Adrenal gland (tissue), 12 donors: ENCODE measurements around the gene SMCO4. TPM values are rescaled to one million over a fixed set of nuclear protein-coding genes. Genes with fewer than 3 reads are reported as not detected.

ENCODE experiments used
- DNase-seq, 7 donors: peaks; one replicate each; pipeline ENCODE4 v3.0.0-alpha.2; 2019 to 2020
- H3K27ac ChIP-seq, 5 donors: fragments of 200-600 bp; sonication (generic) in 4 of 5; 1 replicate in 3 of 5; 2 replicates in 2 of 5; pipeline versions ENCODE4 v1.5.1 to v1.8.0; 2016 to 2020; ENCODE audit warnings: mild to moderate bottlenecking in 1 of 5
- H3K27me3 ChIP-seq: fragments of 200-600 bp; 2 replicates; pipeline ENCODE4 v1.8.0; 2021
- H3K36me3 ChIP-seq, 2 donors: fragments of 200-600 bp; replicated peaks in 1 of 2; 1 replicate in 1 of 2; 2 replicates in 1 of 2; pipeline versions ENCODE4 v1.5.1 to v1.8.0; 2018 to 2022
- H3K4me1 ChIP-seq, 2 donors: fragments of 200-600 bp; replicated peaks in 1 of 2; 1 replicate in 1 of 2; 2 replicates in 1 of 2; pipeline versions ENCODE4 v1.5.1 to v1.8.0; 2018 to 2021
- H3K4me3 ChIP-seq, 4 donors: fragments of 200-600 bp; sonication (generic) in 3 of 4; one replicate each; pipeline ENCODE4 v1.5.1; 2016 to 2018
- H3K9me3 ChIP-seq, 3 donors: fragments of 200-600 bp; sonication (generic) in 1 of 3; replicated peaks in 1 of 3; 1 replicate in 2 of 3; 2 replicates in 1 of 3; pipeline versions ENCODE4 v1.5.1 to v1.8.0; 2016 to 2021
- POLR2A ChIP-seq, 2 donors: fragments of 450-650 bp; IDR thresholded peaks; one replicate each; pipeline ENCODE4 v1.6.1; 2017; ENCODE audit warnings: antibody characterized with exemption in 2 of 2, mild to moderate bottlenecking in 2 of 2, moderate library complexity in 1 of 2
- WGBS, 4 donors: extraction: QIAGEN DNeasy Blood & Tissue Kit in 2 of 4; methylation state at CpG; one replicate each; pipeline versions ENCODE4 v1.1.5 to v1.1.7; 2013 to 2017; 5-methylcytosine and 5-hydroxymethylcytosine counted together
- intact Hi-C, 2 donors: fragments of 100-400 bp; cut with DNase I; formaldehyde crosslinking; loops; one replicate each; pipeline versions ENCODE4 v1.14.1 to v1.15.0; 2022 to 2023
- polyA plus RNA-seq, 3 donors: library from polyadenylated mRNA; stranded (reverse); fragments of 200-250 nt in 2 of 3; fragments of 350-450 nt in 1 of 3; fragmentation: Illumina TruSeq in 1 of 3; extraction: RNeasy Lipid Tissue Mini Kit (QIAGEN cat#74804) in 1 of 3; gene quantifications; one replicate each; pipeline ENCODE4 v1.2.3, GENCODE V29; 2013 to 2014
- total RNA-seq, 9 donors: library from RNA; depleted of rRNA in 4 of 9; stranded (reverse); fragments of >200 nt in 4 of 9; fragments of 120-200 nt in 1 of 9; fragmentation: NEBNext Ultra II Directional in 1 of 9; extraction: Animal tissue kit (Norgen Biotek cat#: 25700) in 1 of 9; gene quantifications; one replicate each; pipeline versions ENCODE4 v1.1.0 to v1.2.4, GENCODE V29; 2013 to 2023
- TF ChIP-seq, protein P1 (sequence below), 6 experiments: fragments of 450-650 bp in 4 of 6; fragments of 200-600 bp in 2 of 6; sonication (generic) in 1 of 6; IDR thresholded peaks; 1 replicate in 5 of 6; 2 replicates in 1 of 6; pipeline versions ENCODE4 v1.5.1 to v1.8.0; 2016 to 2021; ENCODE audit warnings: antibody characterized with exemption in 6 of 6, mild to moderate bottlenecking in 2 of 6, moderate library complexity in 1 of 6
- donor health status: healthy with polysubstance abuse.
- donor health status: Bipolar disorder and iron deficiency.
- donor health status: DM: yes; HTN: yes; CAD: no.
- donor health status: DM: no; HTN: no; CAD: no.
- donor health status: DM: no; HTN: no; CAD: no.
- donor health status: DM: yes; HTN: yes; CAD: no.

The SMCO4 gene
- total and polyA plus RNA-seq, 12 donors = 23.2 to 108 (median 73.2) TPM

DNA sequence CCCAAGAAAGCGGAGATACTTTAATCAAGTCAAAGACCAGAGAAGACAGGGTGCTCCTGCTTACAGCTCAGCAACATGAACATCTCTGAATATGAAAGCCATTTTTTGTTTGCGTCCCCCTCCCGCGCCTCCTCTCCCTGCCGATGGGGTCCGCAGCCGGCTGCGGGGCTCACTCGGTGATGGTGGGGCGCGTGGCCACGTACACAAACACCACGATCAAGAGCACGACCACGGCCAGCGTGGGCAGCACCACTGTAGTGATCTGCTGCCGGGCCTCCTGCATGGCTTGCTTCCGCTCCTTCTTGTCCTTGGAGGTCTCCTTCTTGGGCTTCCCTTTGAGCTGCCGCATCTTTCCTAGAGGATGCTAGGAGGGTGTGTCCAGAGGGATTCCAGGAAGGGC, 64.3 kb downstream of the SMCO4 start:
- DNase-seq = no peak
- TF ChIP-seq, protein P1, sequence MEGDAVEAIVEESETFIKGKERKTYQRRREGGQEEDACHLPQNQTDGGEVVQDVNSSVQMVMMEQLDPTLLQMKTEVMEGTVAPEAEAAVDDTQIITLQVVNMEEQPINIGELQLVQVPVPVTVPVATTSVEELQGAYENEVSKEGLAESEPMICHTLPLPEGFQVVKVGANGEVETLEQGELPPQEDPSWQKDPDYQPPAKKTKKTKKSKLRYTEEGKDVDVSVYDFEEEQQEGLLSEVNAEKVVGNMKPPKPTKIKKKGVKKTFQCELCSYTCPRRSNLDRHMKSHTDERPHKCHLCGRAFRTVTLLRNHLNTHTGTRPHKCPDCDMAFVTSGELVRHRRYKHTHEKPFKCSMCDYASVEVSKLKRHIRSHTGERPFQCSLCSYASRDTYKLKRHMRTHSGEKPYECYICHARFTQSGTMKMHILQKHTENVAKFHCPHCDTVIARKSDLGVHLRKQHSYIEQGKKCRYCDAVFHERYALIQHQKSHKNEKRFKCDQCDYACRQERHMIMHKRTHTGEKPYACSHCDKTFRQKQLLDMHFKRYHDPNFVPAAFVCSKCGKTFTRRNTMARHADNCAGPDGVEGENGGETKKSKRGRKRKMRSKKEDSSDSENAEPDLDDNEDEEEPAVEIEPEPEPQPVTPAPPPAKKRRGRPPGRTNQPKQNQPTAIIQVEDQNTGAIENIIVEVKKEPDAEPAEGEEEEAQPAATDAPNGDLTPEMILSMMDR (IDR thresholded peaks at IDR 0.05) = no peak
- TF ChIP-seq POLR2A (IDR thresholded peaks at IDR 0.05) = no peak

DNA sequence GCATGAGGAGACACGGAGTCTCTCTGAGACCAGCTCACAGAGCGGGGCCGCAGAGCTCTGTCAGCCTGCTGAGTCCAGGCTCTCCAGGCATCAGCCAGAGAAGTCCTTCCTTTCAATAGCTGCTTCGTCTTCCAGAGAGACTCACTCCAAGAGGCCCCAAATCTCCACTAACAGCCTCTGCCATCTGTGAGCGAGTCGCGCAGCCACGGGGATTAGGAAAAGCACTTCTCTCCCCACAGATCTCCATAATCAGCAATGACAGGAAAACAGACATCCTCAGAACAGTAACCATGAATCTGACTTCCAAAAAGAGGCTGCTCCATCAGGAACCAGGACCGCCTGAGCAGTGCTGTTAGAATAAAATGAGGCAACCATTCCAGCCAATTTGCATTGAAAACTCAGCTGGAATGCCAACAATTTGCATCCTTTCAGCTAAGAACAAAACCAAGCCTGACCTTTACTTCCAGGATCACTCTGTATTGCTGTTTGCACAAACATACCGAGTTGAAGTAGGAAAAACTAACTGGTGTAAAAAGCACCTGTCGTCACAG, 65.4 kb downstream of the SMCO4 start:
- WGBS, 4 donors = 89 to 93% (median 91%) methylated on average over 6 to 11 of the region's 11 CpGs
- Histone ChIP-seq H3K4me1 (no peaks in the 10 kb centered on the region), H3K9me3 (no peaks in the 10 kb centered on the region), H3K27ac (no peak overlapping the region), H3K36me3 (no peaks in the 10 kb centered on the region), H3K4me3 (no peak overlapping the region), H3K27me3 (no peaks in the 10 kb centered on the region)
- no peak for DNase-seq
- intact Hi-C loops = no loop called here
- TF ChIP-seq POLR2A (IDR thresholded peaks at IDR 0.05) = no peak

More for the DNA sequence above, 64.3 kb downstream of the SMCO4 start:
- H3K36me3 ChIP-seq = no peaks in the 10 kb centered on the region
- no peak overlapping the region for H3K27ac ChIP-seq
- 94 to 97% (median 95%) methylated on average over 3 to 19 of the region's 19 CpGs for WGBS, 4 donors
- intact Hi-C loops = no loop called here
- no peaks in the 10 kb centered on the region for H3K4me1 ChIP-seq
- no peaks in the 10 kb centered on the region for H3K27me3 ChIP-seq
- no peak overlapping the region for H3K4me3 ChIP-seq
- no peaks in the 10 kb centered on the region for H3K9me3 ChIP-seq

DNA sequence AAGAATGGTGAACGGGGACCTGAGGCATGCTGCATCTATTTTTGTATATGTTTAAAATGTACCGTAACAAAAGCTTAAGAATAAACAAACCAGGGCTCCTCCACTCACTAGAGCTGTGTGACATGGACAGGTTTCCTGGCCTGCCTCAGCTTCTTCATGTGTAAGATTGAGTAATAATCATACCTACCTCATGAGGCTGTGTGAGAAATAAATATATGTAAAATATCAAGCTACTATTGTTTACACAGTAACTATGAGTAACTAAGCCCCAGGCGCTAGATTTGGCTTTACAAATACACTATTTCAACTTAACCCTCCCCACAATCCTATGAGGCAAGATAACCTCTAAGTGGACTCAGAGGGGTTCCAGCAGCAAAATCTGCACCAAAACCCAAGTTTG, 66.4 kb downstream of the SMCO4 start:
- DNase-seq = no peak

DNA sequence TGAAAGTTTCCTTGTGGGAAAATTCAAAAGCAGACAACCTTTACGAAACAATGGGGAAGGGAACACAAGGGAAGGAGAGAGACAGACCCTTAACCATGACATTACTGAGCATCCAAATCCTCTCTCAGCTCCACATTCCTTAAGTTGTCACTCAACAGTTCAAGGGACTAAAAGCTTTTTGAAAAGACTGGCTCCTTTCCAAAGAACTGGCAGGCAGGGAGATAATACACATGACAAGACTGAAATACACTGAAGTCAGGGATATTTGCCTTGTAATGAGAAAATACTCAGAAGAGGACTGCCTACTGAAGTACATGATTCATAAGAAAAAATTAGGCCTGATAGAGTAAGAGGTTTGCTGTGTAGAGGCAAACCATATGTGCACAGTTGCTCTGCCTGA, 69.1 kb downstream of the SMCO4 start:
- DNase-seq = no peak
- 94 to 100% (median 95%) methylated on average over 1 of the region's 1 CpG for whole genome bisulfite sequencing, 4 donors
- TF ChIP-seq, protein P1 (IDR thresholded peaks at IDR 0.05) = no peak
- H3K27me3 ChIP-seq = no peaks in the 10 kb centered on the region
- no peak overlapping the region for H3K4me3 ChIP-seq
- intact Hi-C loops = no loop called here
- H3K9me3 ChIP-seq = no peaks in the 10 kb centered on the region
- H3K27ac ChIP-seq = no peak overlapping the region
- no peaks in the 10 kb centered on the region for H3K36me3 ChIP-seq
- H3K4me1 ChIP-seq = no peaks in the 10 kb centered on the region

More for the DNA sequence above, 66.4 kb downstream of the SMCO4 start:
- Histone ChIP-seq H3K27ac (no peak overlapping the region), H3K4me3 (no peak overlapping the region), H3K27me3 (no peaks in the 10 kb centered on the region), H3K4me1 (no peaks in the 10 kb centered on the region), H3K36me3 (no peaks in the 10 kb centered on the region), H3K9me3 (no peaks in the 10 kb centered on the region)
- intact Hi-C loops = no loop called here
- TF ChIP-seq POLR2A (IDR thresholded peaks at IDR 0.05) = no peak
- TF ChIP-seq, protein P1 (IDR thresholded peaks at IDR 0.05) = no peak
- 93 to 95% (median 94%) methylated on average over 3 of the region's 3 CpGs for WGBS, 4 donors

DNA sequence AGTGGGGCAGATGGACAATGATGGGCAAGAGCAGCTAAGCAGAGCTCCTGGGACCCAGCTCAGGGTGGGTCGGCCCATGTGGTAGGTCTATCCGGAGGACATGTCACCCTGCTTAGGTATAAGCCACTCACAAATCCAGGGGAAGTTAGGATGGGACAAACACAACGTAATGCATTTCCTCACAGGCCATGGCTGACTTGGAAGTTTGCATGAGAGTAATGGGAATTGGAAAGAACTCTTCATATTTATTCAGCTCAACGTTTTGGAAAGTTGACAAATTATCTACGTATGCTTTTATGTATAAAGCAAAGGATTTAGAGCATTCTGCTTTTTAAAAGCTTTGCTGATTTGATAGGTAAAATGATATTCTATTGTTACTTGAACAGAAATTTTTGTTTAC, 74.9 kb downstream of the SMCO4 start:
- no peak overlapping the region for H3K27ac ChIP-seq
- TF ChIP-seq POLR2A (IDR thresholded peaks at IDR 0.05) = no peak
- TF ChIP-seq, protein P1 (IDR thresholded peaks at IDR 0.05) = no peak
- H3K36me3 ChIP-seq = no peaks in the 10 kb centered on the region
- H3K4me3 ChIP-seq = no peak overlapping the region
- DNase-seq = no peak
- intact Hi-C loops = no loop called here
- no peaks in the 10 kb centered on the region for H3K27me3 ChIP-seq
- 71 to 83% (median 78%) methylated on average over 5 of the region's 5 CpGs for WGBS, 4 donors
- no peaks in the 10 kb centered on the region for H3K4me1 ChIP-seq
- no peaks in the 10 kb centered on the region for H3K9me3 ChIP-seq
